GM21447 (cell line): Measurements from ENCODE around the gene DHRSX.
"Not testable (repeated sequence)": the region's sequence is repeated elsewhere in the genome, so short reads cannot be mapped to it uniquely, and the experiment has no call there.

ENCODE experiments used
- ATAC-seq: cut with Tn5 transposase; IDR thresholded peaks from one replicate; pipeline ENCODE4 v1.9.1; 2021; ENCODE audit not compliant: unreplicated experiment

Gene DHRSX

DNA sequence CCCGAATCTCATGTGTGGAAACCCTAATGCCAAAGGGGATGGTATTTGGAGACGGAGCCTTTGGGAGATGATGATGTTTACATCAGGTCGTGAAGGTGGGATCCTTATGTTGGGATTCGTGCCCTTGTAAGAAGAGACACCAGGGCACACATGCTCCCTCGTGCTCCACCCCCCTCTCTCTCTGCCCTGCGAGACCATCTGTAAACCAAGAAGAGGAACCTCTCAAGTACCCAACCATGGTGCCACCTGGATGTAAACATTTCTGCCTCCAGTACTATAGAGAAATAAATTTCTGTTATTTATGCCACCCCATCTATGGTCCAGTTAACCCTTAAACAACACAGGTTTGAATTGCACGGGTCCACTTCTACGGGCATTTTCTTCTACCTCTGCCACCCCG, 179.4 kb downstream of the DHRSX start:
- ATAC-seq, result no peak

DNA sequence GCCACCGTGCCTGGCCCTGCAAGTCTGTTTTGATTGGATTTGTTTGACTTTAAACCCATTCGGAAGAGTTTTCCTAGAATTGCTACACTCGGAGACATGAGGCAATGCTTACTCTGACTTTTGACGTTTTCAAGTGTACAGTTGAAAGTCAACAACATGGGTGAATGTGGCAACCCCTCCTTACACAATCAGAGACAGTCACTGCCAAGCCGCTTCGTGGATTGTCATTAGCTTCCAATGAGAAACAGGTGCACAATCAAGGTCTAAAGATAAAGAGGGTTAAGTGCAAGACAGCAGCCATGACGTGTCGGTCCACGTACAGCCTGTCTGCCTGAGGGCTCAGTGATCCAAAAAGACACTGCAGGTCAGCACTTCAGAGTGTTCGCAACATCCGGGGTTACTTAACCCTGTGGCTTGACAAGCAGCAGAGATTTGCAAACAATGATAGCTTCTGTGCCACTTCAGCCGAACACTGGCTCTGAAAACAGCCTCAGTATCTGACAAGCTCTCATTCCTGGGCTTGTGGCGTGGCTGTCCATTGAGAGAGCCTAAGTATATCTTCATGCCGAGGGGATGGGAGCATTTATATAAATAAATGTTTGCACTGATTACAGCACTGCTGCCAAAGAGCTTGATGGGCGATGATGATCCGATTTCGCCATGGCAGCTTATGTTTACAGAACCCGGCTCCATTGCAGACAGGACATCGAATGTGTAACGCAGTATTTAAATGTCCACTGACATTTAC, 180.0 kb downstream of the DHRSX start:
- no peak for ATAC-seq

DNA sequence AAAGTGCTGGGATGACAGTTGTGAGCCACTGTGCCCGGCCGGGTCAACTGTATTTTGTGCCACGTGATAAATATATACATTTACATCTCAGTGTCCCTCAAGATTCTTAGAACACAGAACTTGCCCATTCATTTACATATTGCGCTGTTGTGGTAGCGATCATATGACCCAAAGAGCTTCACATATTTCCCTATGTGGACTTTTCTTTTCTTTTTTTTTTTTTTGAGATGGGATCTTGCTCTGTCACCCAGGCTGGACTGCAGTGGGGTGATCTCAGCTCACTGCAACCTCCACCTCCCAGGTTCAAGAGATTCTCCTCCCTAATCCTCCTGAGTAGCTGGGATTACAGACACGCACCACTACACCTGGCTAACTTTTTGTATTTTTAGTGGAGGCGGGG, 180.7 kb downstream of the DHRSX start:
- ATAC-seq, result no peak

DNA sequence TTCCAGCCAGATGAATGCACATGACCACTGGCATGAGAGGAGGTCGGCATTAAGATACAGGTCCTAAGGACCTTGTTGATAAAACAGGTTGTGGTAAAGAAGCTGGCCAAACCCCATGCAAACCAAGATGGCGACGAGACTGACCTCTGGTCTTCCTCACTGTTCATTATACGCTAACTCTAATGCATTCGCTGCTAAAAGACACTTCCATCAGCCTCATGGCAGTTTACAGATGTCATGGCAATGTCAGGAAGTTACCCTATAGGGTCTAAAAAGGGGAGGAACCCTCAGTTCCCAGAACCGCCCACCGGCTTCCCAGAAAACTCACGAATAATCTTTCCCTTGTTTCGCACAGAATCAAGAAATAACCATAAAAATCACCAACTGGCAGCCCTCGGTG, 182.4 kb downstream of the DHRSX start:
- ATAC-seq, result no peak

DNA sequence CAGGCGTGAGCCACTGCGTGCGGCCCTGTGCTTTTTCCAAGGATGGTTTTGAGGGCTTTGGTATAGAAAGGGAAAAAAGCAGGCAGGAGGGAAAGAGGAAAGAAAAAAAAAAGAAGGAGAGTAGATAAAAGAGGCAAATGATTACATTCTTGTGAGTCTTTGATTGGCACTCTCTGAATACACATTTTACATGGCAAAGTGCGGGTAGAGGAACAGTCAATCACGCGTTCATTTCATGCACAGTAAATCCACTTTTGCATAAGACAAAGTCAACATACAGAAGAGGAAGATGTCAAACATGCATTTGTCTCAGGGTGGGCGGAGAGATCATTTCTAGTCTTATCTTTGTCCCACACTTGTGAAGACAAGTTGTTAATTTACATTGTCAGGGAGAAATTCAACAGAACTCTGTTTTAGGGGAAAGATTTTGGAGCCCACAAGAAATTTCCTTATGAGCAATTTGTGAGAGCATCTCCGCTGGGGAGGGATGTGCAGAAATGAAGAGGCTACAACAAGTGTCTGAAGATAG, 183.2 kb downstream of the DHRSX start:
- ATAC-seq, result no peak

DNA sequence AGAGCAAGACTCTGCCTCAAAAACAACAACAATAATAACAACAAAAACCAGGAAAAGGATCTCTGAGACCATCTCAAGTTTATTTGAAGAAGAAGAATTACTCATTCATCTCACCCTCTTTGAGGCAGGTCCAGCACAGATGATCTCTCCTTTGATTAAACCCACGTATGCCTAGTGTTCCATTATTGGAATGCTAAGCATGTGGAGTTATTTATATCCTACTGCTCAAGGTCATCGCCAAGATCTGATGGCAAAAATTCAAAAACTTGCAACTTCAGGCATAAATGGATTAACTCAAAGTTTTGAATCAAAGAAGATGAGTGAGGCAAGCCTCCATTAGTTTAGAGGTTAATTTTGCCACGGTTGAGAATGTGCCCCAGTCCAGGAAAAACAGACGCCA, 184.2 kb downstream of the DHRSX start:
- ATAC-seq, result no peak

DNA sequence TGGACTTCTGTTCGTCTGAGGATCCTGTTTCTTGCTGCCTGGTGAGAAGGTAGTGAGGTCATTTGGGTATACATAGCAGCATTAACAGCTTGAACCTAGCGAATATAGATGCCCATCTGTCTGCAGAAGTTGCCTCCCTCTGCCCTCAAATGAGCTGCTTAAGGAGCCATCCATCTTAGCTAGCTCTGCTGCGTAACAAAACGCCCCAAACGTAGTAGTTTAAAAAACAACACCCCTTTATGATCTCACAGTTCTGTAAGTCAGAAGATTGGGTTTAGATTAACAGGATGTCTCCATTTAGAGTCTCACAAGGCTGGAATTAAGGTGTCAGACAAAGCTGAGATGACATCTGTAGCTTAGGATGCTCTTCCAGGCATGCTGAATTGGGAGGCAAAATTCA, 185.3 kb downstream of the DHRSX start:
- ATAC-seq, result no peak

DNA sequence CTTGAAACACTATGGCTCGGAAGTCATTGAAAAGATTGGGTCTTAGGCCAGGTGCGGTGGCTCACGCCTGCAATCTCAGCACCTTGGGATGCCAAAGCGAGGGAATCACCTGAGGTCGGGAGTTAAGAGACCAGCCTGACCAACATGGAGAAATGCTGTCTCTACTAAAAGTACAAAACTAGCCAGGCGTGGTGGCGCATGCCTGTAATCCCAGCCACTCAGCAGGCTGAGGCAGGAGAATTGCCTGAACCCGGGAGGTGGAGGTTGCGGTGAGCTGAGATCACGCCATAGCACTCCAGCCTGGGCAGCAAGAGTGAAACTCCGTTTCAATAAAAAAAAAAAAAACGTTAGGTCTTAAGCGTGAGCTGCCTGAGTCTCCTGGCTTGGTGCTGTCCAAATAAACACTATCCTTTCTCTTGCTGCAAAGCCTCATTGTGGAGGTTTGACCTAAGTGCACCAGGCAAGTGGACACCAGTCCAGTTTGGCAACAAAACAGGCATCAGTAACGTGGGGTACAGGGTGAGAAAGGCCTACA, 185.9 kb downstream of the DHRSX start:
- ATAC-seq, result no peak

DNA sequence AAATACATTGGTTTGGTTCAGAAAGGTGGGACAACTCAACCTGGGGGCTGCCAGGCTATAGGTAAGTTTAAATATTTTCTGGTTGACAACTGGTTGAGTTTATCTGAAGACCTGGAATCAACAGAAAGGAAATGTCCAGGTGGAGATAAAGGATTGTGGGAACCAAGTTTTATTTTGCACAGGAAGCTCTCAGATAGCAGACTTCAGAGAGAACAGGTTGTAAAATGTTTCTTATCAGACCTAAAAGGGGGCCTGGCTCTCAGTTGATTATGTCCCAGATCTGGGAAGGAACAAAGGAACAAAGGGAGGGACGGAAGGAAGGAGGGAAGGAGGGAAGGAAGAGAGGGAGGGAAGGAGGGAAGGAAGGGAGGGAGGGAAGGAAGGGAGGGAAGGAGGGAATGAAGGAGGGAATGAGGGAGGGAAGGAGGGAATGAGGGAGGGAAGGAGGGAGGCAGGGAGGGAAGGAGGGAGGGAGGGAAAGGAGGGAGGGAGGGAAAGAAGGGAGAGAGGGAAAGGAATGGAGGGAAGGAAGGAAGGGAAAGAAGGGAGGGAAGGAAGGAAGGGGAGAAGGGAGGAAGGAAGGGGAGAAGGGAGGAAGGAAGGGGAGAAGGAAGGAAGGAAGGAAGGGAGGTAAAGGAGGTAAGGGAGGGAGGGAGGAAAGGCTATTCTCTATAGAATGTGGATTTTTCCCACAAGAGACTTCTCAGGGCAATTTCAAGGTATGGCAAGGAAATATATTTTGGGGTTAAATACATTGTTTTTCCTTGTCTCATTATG, 186.7 kb downstream of the DHRSX start:
- no peak for ATAC-seq

DNA sequence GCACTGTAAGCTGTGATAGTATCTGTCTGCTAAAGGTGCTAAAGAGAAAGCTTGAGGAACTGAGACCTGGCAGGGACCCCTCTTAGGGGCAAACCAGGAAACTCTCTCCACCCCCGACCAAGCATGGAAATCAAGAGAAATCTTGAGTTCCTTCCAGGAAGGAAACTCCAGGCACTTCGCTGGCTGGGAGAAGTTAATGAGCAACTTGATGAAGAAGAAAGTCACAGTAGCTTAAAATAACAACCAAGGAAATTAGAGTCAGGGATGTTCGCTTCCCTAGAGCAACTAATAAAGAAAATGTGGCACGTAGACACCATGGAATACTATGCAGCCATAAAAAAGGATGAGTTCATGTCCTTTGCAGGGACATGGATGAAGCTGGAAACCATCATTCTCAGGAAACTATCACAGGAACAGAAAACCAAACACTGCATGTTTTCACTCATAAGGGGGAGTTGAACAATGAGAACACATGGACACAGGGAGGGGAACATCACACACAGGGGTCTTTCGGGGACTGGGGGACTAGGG, 188.7 kb downstream of the DHRSX start:
- ATAC-seq, result not testable (repeated sequence)

DNA sequence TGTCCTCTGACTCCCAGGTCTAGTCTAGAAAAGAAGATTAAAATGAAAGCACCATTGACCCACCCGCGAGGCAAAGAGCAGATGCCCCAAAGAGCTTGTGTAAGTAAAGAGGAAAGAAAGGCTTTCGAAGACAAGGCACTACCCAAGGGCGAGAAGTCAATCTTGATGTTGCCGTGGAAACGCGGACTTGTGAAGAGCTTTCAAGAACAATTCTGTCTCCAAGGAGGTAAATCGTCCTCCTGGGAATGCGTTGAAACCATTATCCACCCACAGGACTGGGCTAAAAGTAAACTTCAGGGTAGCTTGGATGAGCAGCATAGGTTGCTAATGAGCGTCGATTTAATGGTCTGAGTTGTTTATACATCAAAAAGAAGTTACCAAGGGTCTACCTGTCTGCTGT, 189.3 kb downstream of the DHRSX start:
- no peak for ATAC-seq

DNA sequence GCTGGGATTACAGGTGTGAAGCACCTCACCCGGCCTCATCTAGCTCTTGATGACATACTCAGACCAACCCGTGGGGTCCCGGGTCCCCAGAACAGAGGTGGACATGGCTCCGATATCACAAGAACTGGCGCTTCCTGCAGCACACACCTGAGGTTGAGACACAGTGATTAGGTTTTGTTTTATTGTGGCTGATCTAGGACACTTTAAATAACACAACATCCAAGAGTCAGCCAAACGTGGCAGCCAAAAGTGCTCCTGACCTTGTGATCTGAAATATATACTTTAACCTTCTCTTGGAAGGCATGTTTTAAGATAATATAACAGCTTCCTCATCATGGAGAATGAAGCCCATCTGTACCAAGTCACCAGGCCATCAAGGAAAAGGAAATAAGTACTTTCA, 198.9 kb downstream of the DHRSX start:
- ATAC-seq, result no peak

DNA sequence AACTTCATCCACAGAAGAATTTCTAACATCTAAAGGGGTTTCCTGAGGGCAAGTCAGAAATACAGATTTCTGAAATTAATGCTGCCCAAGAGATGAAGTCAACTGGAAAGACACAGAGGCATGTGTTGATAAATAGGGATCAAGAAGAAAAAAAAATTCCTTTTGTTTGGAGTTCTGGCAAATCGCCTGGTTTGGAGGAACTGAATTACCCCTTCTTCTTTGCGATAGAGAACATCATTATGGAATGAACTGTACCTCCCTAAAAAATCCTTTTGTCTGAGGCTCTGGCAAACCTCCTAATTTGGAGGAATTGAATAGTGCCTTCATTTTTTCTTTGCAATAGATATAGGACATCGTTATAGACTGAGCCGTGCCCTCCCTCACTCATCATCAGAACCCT, 200.9 kb downstream of the DHRSX start:
- ATAC-seq, result no peak

DNA sequence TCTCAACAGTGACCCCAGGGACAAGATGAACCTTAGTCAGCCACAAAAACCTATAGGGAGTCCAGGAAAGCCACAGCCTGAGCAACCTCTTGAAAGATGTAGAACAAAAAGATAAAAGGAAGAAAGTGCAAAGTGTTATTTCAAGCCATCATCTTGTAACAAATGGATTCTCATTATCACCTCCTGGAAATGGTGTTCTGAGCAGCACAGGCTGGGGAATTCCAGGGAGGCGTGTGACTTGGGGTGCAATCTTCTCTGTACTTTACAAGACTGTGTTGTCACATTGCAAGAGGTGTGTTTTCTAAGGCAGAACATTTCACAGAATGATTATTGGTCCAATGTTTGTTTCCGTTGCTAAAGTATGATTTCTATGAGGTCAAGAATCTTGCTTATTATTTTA, 214.0 kb downstream of the DHRSX start:
- no peak for ATAC-seq

DNA sequence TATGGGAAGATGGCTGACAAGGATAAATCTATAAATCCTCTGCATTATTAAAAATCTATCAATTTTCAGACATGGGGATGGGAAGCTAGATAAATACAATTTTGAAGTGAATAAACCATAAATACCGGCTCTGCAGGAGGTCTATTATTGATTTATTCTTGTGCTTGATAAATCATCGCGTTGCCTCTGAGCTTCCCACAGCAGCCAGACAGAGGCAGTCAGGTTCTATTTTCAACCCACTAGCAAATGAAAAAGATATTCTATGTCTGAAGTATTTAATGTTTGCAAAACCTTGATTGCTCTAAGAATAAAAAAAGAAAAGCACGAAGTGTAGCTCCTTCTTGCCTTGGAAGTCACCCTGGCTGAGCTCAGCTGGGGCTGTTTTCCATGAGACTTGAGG, 216.2 kb downstream of the DHRSX start:
- no peak for ATAC-seq

DNA sequence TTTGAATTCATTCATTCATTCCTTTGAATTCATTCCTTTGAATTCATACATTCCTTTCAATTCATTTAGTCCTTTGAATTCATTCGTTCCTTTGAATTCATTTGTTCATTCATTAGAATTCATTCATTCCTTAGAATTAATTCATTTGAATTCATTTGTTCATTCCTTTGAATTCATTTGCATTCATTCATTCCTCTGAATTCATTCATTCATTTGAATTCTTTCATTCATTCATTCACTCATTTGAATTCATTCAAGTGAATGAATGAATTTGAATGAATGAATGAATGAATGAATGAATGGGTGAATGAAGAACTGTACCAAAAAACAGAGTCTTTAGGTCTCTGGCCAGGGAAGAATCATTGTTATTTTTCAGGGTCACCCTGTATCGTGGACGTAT, 216.6 kb downstream of the DHRSX start:
- ATAC-seq, result no peak

DNA sequence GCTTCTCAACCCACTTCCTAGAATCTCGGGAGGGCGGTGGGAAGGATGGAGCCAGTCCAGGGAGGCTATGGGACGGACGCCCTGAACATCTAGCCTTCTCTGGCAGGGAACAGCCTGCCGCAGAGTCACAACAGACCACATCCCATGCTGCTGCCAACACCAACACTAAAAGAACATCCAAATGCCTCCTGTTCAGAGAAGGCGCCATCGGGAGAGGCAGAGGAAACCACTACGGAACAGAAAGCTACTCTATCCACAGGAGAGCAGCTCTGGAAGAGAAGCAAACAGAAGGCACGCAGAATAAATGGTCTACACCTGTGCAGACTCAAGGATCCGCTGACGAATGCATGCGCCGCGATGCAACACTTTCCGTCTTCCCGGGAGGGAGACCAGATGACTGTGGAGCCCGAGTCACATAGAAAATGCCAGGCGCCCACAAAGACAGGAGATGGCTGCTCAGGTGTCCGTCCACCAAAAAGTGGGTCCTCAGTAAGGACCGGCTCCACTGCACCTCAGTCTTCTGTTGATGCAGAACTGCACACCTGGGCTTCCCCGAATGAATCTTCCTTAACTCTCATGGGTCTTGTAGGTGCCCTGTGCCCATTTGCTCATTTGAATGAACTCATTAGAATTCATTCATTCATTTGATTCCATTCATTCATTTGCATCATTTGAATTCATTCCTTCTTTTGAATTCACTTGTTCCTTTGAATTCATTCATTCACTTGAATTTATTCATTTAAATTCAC, 217.5 kb downstream of the DHRSX start:
- ATAC-seq, result no peak

DNA sequence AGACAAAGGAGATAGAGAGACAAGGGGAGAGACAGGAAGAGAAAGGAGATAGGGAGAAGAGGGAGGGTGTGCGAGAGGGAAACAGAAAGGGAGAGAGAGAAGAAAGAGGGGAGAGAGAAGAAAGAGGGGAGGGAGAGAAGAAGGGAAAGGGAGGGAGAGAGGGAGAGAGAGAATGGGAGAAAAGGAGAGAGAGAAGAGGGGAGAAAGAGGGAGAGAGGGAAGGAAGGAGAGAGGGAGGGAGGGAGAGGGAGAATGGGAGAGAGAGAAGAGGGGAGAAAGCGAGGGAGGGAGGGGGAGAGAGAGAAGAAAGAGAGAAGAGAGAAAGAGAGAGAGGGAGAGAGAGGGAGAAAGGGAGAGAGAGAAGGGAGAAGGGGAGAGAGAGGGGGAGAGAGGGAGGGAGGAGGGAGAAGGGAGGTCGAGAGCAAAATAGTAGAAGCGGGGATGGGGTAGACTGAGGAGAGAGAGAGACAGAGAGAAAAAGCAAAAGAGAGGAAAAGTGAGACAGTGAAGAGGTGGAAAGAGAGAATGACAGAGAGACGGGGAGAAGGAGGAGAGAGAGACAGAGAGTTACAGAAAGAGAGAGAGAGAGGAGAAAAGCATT, 218.2 kb downstream of the DHRSX start:
- no peak for ATAC-seq

DNA sequence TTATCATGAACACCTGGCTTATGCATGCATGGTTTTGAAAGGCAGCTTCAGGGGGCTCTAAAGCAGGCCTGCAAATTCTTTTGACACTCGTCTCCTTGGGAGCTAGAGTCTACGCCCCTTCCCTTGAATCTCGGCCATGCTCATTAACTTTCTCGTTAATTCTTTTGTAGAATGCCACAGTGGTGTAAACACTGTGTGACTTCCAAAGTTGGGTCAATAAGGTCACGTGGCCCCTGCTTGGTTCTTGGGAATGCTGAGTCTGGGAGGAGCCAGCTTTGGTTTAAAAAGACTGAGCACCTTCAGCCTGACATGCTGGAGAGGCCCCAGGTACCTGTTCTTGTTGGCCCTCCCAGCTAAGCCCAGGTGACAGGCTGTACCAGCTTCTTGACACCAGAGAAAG, 228.4 kb downstream of the DHRSX start:
- no peak for ATAC-seq

DNA sequence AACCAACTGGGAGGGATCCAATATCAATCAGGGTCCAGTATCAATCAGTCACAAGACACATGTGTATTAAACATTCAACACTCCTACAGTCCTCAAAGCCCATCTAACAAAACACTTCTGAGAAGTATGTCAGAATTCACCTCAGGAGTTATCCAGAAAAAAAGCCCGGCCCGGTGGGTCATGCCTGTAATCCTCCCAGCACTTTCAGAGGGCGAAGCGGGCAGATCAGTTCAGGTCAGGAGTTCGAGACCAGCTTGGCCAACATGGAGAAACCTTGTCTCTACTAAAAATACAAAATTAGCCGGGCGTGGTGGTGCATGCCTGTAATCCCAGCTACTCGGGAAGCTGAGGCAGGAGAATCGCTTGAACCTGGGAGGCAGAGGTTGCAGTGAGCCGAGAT, 229.2 kb downstream of the DHRSX start:
- not testable (repeated sequence) for ATAC-seq

DNA sequence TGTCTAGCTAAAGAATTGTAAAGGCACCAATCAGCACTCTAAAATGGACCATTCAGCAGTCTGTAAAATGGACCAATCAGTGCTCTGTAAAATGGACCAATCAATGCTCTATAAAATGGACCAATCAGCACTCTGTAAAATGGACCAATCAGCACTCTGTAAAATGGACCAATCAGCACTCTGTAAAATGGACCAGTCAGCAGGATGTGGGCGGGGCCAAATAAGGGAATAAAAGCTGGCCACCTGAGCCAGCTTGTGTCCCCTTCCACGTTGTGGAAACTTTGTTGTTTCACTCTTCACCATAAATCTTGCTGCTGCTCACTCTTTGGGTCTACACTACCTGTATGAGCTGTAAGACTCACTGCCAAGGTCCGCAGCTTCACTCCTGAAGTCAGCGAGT, 230.0 kb downstream of the DHRSX start:
- ATAC-seq, result not testable (repeated sequence)
